HG03066 (cell line): ENCODE data around the gene BTRC.

Experiments
- ATAC-seq: cut with Tn5 transposase; IDR thresholded peaks from one replicate; pipeline ENCODE4 v1.9.1; 2021; ENCODE audit warnings: low read depth; ENCODE audit not compliant: unreplicated experiment

BTRC gene

DNA sequence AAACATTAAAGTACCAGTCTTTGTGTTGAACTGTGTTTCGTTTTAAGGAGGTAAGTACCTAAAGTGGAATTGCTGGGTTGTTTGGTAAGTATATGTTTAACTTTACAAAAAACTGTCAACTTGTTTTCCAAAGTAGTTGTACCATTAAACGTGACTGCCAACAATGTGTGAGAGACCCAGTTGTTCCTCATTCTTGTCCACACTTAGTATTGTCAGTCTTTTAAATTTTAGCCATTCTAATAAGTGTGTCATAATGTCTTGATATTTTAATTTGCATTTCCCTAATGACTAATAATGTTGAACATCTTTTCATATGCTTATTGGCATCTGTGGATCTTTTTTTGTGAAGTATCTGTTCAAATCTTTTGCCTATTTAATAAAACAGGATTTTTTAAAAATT lies 159.8 kb downstream of the BTRC start:
- ATAC-seq = no peak

- ATAC-seq = no peak
Observed at GRCh38 chr10:101525848-101526247, 171.9 kb downstream of the BTRC start.

GRCh38 chr10:101529207-101529606 lies 175.2 kb downstream of the BTRC start:
- ATAC-seq = no peak

DNA sequence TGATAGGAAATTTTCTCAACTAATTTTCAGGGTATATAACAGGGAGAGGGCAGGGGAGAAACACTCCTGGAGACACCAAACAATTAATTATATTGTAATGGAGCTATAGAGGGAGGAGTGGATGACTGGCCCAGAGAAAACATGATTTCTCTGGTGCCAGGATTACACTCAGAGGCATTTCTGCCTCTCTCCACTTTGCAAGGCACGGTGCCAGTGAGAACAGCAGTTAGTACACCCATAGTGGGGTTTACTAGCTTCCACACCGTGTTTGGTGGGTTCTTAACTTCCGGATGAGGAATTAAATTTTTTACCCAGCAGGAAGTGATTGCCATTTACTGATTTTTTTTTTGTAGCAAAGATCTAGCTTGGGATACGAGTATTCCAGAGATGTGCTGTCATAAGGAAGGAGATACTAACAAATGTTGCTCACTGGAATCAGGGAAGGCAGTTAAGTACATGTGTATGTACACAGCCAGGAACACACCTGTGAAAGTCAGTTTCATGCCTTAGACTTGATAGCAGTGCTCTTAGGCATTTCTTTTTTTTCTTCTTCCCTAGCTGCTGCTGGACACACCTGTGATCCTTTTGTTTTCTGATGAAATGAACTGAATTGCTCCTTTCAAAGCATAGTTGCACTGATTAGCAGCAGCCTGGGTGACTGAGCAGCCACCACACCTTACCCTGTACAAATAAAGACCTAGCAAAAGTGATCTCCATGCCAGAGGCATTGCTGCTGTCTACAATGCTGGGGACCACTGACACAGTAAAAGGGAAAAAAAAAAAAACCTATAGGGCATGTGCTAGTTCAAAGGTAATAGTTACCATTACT lies 176.0 kb downstream of the BTRC start:
- no peak for ATAC-seq

DNA sequence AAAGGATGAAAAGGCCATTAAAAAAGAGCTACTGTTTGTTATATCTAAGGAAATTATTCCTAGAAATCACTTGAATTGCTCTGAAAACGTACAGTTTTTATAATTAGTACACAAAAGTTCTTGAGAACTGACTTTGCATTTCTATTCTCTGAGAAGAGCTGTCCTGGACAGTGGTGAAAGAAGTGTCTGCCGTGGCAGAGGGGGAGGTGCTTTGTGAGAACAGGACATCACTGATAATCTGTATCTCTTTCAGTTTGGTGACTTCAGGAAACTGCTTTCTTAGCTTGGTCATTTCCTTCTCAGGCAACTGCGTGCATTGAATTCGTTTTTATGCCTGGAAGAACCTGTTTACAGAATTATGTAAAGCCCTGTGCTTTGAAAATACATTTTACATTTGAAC lies 182.0 kb downstream of the BTRC start:
- ATAC-seq = no peak

DNA sequence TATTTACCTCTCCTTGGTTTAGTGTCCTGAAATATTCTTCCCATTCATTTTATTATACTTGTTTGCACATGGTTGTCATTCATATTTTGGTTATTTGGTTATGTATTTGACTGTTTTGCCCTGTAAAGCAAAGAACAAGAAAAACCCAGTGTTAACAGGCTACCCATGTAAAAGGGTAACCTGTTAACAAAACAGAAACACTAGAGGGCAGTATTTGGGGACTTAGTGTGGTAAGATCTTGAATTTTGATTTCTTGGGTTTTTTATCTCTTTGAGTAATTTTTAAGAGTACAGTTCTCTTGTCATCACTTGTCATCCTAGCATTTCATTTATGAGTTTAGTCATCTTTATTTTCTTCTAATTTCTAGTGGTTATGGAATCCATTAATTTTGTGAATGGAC lies 182.8 kb downstream of the BTRC start:
- no peak for ATAC-seq

GRCh38 chr10:101538446-101538845 lies 184.5 kb downstream of the BTRC start:
- no peak for ATAC-seq

DNA sequence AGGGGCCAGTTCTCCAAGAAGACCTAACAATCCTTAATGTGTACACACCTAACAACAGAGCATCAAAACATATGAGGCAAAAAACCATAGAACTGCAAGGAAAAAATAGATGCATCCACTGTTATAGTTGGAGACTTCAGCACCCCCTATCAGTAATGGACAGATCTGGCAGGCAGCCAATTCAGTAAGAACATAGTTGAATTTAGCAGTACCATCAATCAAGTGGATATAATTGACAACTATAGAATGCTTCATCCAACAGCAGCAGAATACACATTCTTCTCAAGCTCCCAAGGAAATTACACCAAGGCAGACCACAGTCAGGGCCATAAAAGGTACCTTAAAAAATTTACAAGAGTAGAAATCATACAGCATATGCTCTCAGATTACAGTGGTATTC lies 191.9 kb downstream of the BTRC start:
- ATAC-seq = no peak

DNA sequence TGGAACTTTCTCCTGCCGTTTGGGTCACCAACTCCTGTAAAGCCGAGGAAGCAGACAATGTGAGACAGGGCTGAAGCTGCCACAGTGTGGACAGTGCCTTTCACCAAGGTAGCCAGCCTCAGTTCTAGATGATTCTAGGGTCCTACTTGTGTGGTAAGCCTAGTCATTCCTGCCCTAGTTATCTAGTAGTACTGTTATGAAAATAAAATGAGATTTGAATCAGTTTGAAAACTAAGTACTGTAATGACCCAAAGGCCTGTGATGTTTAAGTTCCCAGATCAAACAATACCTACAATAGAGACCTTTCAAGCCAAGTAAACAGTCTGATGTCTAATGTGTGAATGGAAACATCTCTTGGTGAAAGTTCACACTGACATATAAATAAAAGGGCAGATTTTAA lies 197.0 kb downstream of the BTRC start:
- ATAC-seq = no peak

DNA sequence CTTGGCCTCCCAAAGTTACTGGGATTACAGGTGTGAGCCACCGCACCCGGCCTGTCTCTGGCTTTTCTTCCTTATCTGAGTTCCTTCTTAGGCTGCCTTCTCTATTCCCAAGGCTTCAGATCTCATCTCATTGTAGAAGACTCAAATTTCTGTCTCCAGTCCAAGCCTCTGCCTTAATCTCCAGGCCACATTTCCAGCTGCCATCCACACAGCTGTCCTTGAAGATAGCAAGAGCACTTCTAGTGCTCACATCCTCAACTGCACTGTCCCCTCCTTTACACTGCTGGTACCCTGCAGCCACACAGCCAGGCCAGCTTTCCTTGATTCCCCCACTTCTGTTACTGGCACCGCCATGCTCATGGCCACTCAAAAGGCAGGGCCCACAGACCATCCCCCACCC lies 198.5 kb downstream of the BTRC start:
- ATAC-seq = no peak

- ATAC-seq = no peak
Observed at GRCh38 chr10:101557541-101557940, 203.6 kb downstream of the BTRC start.

GRCh38 chr10:101558204-101558603 lies 204.2 kb downstream of the BTRC start:
- no peak for ATAC-seq

GRCh38 chr10:101558671-101559595 lies 205.0 kb downstream of the BTRC start:
- ATAC-seq = no peak

DNA sequence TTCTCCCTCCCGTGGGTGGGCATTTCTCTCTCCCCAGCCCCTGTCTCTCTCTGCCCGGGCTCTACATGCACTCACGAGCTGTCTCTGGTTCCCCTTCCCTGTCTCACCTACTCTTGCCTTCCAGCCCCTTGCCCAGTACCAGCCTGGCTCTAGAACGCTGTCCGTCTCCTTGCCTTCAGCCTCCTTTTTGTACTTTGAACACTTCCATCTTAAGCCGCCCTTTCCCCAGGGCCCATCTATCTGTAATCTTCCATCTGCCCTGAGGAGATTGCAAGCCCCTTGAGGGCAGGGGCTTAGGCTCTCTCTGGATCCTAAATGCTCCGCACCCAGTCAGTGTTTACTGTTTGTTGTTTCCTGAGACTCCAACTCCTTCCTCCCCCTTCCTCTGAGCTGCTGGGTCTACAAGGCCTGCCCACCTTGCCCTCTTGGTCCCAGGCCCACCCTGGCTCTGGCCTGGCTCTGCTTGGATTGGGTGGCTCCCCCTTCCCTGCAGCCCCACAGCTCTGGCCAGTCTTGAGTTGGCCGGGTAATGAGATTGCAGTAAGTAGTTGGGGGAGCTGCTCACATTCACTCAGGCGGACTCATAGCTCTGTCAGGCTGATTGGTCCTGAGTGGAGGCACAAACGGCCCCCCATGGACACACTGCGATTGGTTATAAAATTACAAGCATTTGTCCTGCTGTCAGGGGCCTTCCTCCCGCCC lies 205.8 kb downstream of the BTRC start:
- no peak for ATAC-seq

DNA sequence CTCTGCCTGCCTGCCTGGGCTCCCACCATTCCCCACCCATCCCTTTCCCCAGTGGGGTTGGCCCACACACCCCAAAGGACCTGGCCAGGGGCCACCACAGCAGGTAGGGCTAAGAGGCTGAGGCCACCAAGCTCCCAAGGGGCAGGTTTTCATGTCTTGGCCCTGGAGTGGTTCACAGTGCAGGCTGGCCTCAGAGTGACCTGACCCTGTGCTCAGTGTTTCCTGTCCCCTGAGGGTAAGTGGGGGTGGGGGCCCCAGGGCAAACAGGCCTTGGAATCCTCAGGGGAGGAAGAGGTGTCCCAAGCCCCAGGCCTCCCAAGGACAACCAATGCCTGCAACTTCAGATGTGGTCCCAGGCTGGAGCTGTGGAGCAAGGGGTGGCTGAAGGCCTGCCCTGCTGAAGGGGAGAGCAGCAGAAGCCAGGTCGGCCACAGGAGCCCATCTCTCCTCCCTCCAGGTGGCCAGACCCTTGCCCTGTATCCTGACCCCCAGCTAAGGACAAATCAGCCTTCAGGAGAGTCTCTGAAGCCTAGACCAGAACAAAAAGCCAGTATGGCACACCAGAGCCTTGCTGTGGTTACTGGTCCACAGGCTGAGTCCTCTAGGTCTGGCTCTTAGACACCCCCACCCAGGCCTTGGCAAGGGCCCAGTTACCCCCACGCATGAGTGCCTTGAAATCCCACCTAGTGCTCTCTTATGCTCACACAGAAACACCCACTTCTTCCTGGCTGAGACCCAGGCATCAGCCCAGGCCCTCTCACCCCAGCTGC lies 206.5 kb downstream of the BTRC start:
- ATAC-seq = no peak

DNA sequence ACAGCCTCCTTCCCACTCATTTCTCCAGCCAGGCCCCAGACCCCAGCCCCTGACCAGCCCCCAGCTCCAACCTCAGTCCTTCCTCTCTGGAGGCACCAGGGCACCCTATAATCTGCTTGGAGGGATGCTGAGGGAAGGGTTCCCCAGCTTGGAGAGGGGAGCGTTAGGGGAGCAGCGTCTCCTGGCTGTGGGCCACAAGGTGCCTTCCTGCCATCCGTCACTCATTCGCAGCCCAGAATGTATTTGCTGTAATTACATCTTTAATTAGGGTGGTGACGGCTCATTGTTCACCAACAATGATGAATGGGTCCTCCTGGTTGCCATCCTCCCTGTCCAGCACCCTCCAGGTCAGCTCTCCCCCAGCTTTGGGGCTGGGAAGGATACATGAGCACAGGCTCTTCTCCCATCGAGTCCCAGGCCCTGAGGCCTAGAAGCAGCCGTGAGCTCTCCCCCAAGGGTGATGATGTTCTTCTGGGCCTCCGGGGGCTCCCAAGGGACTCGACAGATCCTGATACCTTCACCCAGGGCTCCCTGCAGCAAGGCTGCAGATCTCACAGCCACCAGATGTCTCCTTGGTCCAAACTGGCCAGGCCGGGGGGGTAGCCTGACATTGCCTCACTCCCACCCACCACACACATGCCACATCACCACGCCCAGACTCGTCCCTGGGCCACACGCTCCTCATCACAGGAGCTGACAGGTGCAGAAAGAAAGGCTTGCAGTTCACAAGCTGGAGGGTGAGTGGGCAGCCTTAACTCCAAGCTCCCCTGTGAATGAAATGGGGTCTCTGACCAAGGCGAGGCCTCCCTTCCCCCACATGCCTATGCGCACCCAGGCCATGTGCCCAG lies 207.3 kb downstream of the BTRC start:
- no peak for ATAC-seq

DNA sequence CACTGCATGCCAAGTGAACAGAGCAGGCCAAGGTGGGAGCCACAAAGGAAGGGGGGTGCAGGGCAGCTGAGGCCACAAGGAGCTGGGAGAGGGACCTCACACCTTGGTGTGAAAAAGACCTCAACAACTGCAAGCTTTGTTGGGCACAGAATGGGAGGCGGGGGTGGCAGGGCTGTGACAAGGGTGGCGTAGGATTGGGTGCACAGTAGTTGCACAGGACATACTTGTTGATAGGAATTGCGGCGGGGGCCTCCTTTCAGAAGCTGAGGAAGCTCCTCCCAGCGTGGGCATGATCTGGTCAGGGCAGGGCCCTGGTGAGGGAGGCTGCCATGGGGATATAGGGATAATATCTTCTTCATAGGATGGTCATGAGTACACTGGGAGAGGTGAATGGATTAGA lies 208.3 kb downstream of the BTRC start:
- no peak for ATAC-seq

- ATAC-seq = no peak
Observed at GRCh38 chr10:101563007-101563406, 209.0 kb downstream of the BTRC start.

DNA sequence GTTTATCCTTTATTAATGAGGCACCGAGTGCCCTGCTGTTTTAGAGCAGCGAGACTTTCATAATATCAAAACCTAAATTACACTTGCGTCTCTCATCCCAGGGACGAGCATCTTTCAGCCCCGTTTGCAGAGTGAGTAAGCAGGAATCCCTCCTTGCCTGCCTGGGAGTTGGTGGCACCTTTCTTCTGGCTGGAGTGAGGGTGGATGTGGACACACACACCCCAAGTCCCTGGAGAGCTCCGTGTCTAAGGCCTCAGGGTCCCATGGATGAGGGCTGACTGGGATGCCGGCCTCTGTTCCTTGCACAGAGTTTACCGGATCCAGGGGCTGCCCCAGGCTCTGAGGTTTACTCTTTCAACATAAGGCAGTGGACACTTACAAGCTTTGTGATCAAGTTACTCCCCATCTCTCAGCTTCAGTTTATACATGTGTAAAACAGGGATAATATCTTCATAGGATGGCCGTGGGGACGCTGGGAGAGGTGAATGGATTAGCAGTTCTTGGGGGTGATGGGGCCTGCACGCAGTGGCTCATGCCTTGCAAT lies 209.6 kb downstream of the BTRC start:
- no peak for ATAC-seq
